ENCODE results near the gene LRP3.

DNA sequence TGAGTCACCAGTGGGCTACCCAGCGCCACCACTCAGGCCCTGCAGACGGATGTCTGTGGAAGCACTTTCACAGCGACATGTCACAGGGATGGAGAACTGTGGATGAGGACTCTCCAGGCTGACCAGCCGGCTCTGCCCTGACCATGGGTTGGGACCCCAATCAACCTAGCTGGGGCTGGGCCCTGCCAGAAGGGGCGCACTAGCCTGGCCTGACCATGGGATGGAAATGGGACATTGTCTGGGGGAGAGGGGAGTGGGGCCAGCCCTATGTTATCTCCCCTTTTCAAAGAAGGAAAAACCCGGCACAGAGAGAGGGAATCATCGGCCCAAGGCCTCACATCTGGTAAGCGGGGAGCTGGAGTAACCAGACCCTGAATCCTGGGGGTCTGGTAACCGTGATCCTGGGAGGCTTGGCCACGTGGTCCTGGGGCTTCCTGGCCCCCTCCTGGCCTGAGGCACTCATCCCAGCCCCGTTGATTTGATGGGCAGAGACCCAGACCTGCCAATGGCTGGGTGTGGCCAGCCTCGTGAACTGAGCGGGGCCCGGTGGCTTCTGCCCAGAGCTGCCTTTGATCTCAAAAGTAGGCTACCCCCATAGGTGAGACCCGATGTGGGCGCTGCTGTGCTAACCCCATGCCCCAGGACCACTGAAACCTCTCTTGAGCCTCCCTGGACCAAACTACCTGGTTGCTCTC, 42.7 kb downstream of the LRP3 start:
- TF ChIP-seq, protein P1, sequence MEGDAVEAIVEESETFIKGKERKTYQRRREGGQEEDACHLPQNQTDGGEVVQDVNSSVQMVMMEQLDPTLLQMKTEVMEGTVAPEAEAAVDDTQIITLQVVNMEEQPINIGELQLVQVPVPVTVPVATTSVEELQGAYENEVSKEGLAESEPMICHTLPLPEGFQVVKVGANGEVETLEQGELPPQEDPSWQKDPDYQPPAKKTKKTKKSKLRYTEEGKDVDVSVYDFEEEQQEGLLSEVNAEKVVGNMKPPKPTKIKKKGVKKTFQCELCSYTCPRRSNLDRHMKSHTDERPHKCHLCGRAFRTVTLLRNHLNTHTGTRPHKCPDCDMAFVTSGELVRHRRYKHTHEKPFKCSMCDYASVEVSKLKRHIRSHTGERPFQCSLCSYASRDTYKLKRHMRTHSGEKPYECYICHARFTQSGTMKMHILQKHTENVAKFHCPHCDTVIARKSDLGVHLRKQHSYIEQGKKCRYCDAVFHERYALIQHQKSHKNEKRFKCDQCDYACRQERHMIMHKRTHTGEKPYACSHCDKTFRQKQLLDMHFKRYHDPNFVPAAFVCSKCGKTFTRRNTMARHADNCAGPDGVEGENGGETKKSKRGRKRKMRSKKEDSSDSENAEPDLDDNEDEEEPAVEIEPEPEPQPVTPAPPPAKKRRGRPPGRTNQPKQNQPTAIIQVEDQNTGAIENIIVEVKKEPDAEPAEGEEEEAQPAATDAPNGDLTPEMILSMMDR (IDR thresholded peaks at IDR 0.05) = no peak
- no peak for TF ChIP-seq POLR2A (IDR thresholded peaks at IDR 0.05)

Measured in adrenal gland (tissue), 5 donors.